CD14-positive monocyte (primary cell): ENCODE data around the gene SPCS2. TPM values are rescaled to one million over a fixed set of nuclear protein-coding genes. Genes with fewer than 3 reads are reported as not detected.

Experiments used
- DNase-seq, 3 donors: peaks; one replicate each; pipeline ENCODE4 v3.0.0-alpha.2; 2011 to 2022
- H2AFZ ChIP-seq: 2 replicates; pipeline ENCODE4 v1.6.0; 2012; ENCODE audit warnings: mild to moderate bottlenecking, low read depth, low read length, inconsistent platforms; ENCODE audit not compliant: insufficient read depth, poor library complexity, severe bottlenecking
- H3K27ac ChIP-seq, 2 donors: 1 replicate in 1 of 2; 2 replicates in 1 of 2; pipeline ENCODE4 v1.5.1; 2012 to 2013; ENCODE audit warnings: low read length in 2 of 2, control low read depth in 1 of 2, inconsistent platforms in 1 of 2, low read depth in 1 of 2, mild to moderate bottlenecking in 1 of 2
- H3K27me3 ChIP-seq, 2 donors: one replicate each; pipeline versions ENCODE4 v1.6.0 to v1.6.1; 2011 to 2013; ENCODE audit warnings: low read length in 2 of 2; ENCODE audit not compliant: control insufficient read depth in 2 of 2, insufficient read depth in 2 of 2
- H3K36me3 ChIP-seq, 2 donors: replicated peaks in 1 of 2; 1 replicate in 1 of 2; 2 replicates in 1 of 2; pipeline versions ENCODE4 v1.5.1 to v1.6.1; 2012 to 2013; ENCODE audit warnings: low read length in 2 of 2, control low read depth in 1 of 2, inconsistent platforms in 1 of 2, mild to moderate bottlenecking in 1 of 2; ENCODE audit not compliant: insufficient read depth in 2 of 2, control insufficient read depth in 1 of 2
- H3K4me1 ChIP-seq, 2 donors: 1 replicate in 1 of 2; 2 replicates in 1 of 2; pipeline versions ENCODE4 v1.5.1 to v1.6.1; 2012 to 2013; ENCODE audit warnings: low read length in 2 of 2, control low read depth in 1 of 2, inconsistent platforms in 1 of 2, mild to moderate bottlenecking in 1 of 2, moderate library complexity in 1 of 2; ENCODE audit not compliant: insufficient read depth in 2 of 2, control insufficient read depth in 1 of 2
- H3K4me2 ChIP-seq: replicated peaks from 2 replicates; pipeline ENCODE3; 2012; ENCODE audit warnings: low read length, moderate library complexity, mild to moderate bottlenecking; ENCODE audit not compliant: poor library complexity, severe bottlenecking; ENCODE audit errors: extremely low read depth
- H3K4me3 ChIP-seq, 3 experiments: fragments of 200-600 bp in 1 of 3; sonication (generic) in 1 of 3; replicated peaks in 1 of 3; 1 replicate in 2 of 3; 2 replicates in 1 of 3; pipeline ENCODE4 v1.5.1; 2011 to 2013; ENCODE audit warnings: low read length in 3 of 3, mild to moderate bottlenecking in 3 of 3, control low read depth in 2 of 3, low read depth in 2 of 3, inconsistent platforms in 1 of 3, moderate library complexity in 1 of 3
- H3K79me2 ChIP-seq: 2 replicates; pipeline ENCODE4 v1.6.0; 2012; ENCODE audit warnings: mild to moderate bottlenecking, control low read depth, inconsistent platforms, low read length, moderate library complexity; ENCODE audit not compliant: insufficient read depth
- H3K9ac ChIP-seq: 2 replicates; pipeline ENCODE4 v1.6.0; 2017; ENCODE audit warnings: low read length, mild to moderate bottlenecking; ENCODE audit not compliant: insufficient read depth, poor library complexity, severe bottlenecking
- H3K9me3 ChIP-seq, 2 donors: replicated peaks in 1 of 2; 1 replicate in 1 of 2; 2 replicates in 1 of 2; pipeline versions ENCODE4 v1.5.1 to v1.6.1; 2012 to 2013; ENCODE audit warnings: low read length in 2 of 2, control low read depth in 1 of 2; ENCODE audit not compliant: control insufficient read depth in 1 of 2, insufficient read depth in 1 of 2
- H4K20me1 ChIP-seq: 2 replicates; pipeline ENCODE4 v1.6.0; 2012; ENCODE audit warnings: mild to moderate bottlenecking, low read length, control low read depth, moderate library complexity; ENCODE audit not compliant: insufficient read depth
- H3K27ac Mint-ChIP-seq, 7 donors: one replicate each; pipeline ENCODE4 v1.8.0; 2020; ENCODE audit warnings: mild to moderate bottlenecking in 7 of 7, mixed read lengths in 7 of 7, moderate library complexity in 6 of 7, inconsistent platforms in 2 of 7
- H3K27me3 Mint-ChIP-seq, 3 donors: one replicate each; pipeline ENCODE4 v1.8.0; 2021 to 2022; ENCODE audit warnings: low read depth in 3 of 3, mild to moderate bottlenecking in 3 of 3, mixed read lengths in 3 of 3, moderate library complexity in 3 of 3, inconsistent platforms in 1 of 3
- H3K36me3 Mint-ChIP-seq, 2 donors: one replicate each; pipeline ENCODE4 v1.8.0; 2020; ENCODE audit warnings: mixed read lengths in 2 of 2, inconsistent platforms in 1 of 2, mild to moderate bottlenecking in 1 of 2
- H3K4me1 Mint-ChIP-seq: one replicate; pipeline ENCODE4 v1.8.0; 2020; ENCODE audit warnings: mild to moderate bottlenecking, mixed read lengths
- H3K4me3 Mint-ChIP-seq, 2 donors: one replicate each; pipeline ENCODE4 v1.8.0; 2020; ENCODE audit warnings: mild to moderate bottlenecking in 2 of 2, mixed read lengths in 2 of 2, moderate library complexity in 1 of 2
- H3K9me3 Mint-ChIP-seq, 7 donors: one replicate each; pipeline ENCODE4 v1.8.0; 2020 to 2022; ENCODE audit warnings: mixed read lengths in 7 of 7, mild to moderate bottlenecking in 6 of 7, moderate library complexity in 6 of 7, inconsistent platforms in 2 of 7
- WGBS: methylation state at CpG from one replicate; pipeline ENCODE4 v1.1.5; 2013; ENCODE audit warnings: missing lambda C conversion rate; ENCODE audit not compliant: insufficient coverage; 5-methylcytosine and 5-hydroxymethylcytosine counted together
- intact Hi-C, 2 donors: fragments of 100-400 bp; cut with micrococcal nuclease; formaldehyde crosslinking; loops; one replicate each; pipeline versions ENCODE4 v1.15.0 to v1.15.1; 2023
- polyA plus RNA-seq, 3 donors: library from polyadenylated mRNA; depleted of rRNA in 1 of 3; unstranded in 2 of 3; stranded (reverse) in 1 of 3; fragments of 300-500 nt in 2 of 3; fragments of >200 nt in 1 of 3; fragmentation: Illumina TruSeq in 2 of 3; gene quantifications; 1 replicate in 2 of 3; 2 replicates in 1 of 3; pipeline ENCODE4 v1.2.3, GENCODE V29; 2012 to 2021
- TF ChIP-seq, protein P1 (sequence below): fragments of 200-600 bp; IDR thresholded peaks from one replicate; pipeline ENCODE4 v1.8.0; 2022; ENCODE audit warnings: antibody characterized with exemption, mild to moderate bottlenecking

The SPCS2 gene
- polyA plus RNA-seq, 3 donors = 12.4 to 185 (median 150) TPM

DNA sequence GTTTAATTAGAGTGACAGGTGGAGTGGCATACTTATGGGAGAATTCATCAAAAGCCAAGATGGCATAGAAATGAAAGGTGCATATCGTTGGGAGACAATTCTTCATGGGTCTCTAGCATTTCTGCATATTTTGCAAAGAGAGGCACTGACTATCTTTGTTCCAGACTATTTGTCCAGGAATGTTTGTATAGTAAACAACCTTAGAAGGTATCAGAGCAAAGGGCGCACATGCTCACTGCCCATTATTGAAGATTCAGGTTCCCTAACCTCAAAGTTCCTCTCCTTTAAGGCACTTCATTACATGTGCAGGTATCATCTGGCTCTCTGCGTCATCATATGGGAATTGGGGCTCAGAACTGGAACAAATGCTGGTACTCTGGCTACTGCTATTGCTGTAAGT is 35.0 kb downstream of the SPCS2 start:
- no peak overlapping the region for H2AFZ ChIP-seq
- H3K36me3 ChIP-seq = peaks cover 0 to 10% of the 10 kb centered on the region in 2 donors
- no peaks in the 10 kb centered on the region for H3K27me3 Mint-ChIP-seq
- no peak overlapping the region for H3K4me3 Mint-ChIP-seq
- no peak for DNase-seq
- peaks cover 3% of the 10 kb centered on the region for H3K79me2 ChIP-seq
- WGBS = no CpG with 5 or more reads among the region's 3 CpGs
- no peaks in the 10 kb centered on the region for H3K9me3 ChIP-seq
- H3K9me3 Mint-ChIP-seq = no peaks in the 10 kb centered on the region
- no peak overlapping the region for H3K4me3 ChIP-seq
- peaks cover 21% of the 10 kb centered on the region in 2 donors for H3K4me1 ChIP-seq
- H3K4me1 Mint-ChIP-seq = peaks cover 24% of the 10 kb centered on the region
- no peak overlapping the region for H3K4me2 ChIP-seq
- H3K36me3 Mint-ChIP-seq = peaks cover 5 to 16% of the 10 kb centered on the region in 2 donors
- no peak overlapping the region for H3K27ac ChIP-seq
- no peak overlapping the region for H3K9ac ChIP-seq
- H3K27me3 ChIP-seq = no peaks in the 10 kb centered on the region
- intact Hi-C loops = loop anchor here in 1 of 2 donors (5.0 kb wide), 1 partner anchor 37 kb away; the partner anchor contains the start of genes SPCS2 and XRRA1
- H4K20me1 ChIP-seq = no peaks in the 10 kb centered on the region
- TF ChIP-seq, protein P1, sequence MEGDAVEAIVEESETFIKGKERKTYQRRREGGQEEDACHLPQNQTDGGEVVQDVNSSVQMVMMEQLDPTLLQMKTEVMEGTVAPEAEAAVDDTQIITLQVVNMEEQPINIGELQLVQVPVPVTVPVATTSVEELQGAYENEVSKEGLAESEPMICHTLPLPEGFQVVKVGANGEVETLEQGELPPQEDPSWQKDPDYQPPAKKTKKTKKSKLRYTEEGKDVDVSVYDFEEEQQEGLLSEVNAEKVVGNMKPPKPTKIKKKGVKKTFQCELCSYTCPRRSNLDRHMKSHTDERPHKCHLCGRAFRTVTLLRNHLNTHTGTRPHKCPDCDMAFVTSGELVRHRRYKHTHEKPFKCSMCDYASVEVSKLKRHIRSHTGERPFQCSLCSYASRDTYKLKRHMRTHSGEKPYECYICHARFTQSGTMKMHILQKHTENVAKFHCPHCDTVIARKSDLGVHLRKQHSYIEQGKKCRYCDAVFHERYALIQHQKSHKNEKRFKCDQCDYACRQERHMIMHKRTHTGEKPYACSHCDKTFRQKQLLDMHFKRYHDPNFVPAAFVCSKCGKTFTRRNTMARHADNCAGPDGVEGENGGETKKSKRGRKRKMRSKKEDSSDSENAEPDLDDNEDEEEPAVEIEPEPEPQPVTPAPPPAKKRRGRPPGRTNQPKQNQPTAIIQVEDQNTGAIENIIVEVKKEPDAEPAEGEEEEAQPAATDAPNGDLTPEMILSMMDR = no peak
- no peak overlapping the region for H3K27ac Mint-ChIP-seq

DNA sequence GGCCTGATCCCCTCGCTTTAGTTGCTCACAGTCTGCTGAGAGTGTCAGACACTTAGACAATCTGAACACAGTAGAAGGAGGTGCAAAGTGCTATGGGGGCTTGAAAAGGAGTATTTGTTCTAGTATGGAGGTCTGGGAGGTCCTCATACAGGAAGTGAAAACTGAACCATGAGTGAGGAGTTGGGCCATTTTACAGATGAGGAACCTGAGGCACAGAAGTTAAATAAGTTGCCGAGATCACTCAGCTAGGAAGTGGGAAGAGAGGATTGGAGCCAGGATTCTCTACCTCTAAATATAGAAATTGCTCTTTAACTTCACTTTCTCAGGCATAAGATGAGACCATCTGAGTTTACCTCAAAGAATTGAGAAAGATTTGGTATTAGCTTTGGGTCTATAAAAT is 35.7 kb downstream of the SPCS2 start:
- TF ChIP-seq, protein P1 = no peak
- H3K36me3 Mint-ChIP-seq = peaks cover 5 to 11% of the 10 kb centered on the region in 2 donors
- H3K27ac Mint-ChIP-seq = peak overlapping the region in 2 of 7 donors; percentile 17 to 44
- 100% methylated on average over 1 of the region's 2 CpGs for WGBS
- peaks cover 0 to 3% of the 10 kb centered on the region in 2 donors for H3K36me3 ChIP-seq
- intact Hi-C loops = loop anchor here (5.0 kb wide), 2 partner anchors 32 to 37 kb away; partner anchors contain the start of genes SPCS2 (in 1 of the 2) and XRRA1 (in 1 of the 2)
- H3K27ac ChIP-seq = no peak overlapping the region
- H4K20me1 ChIP-seq = no peaks in the 10 kb centered on the region
- H3K27me3 ChIP-seq = no peaks in the 10 kb centered on the region
- H3K9me3 Mint-ChIP-seq = no peaks in the 10 kb centered on the region
- no peak for DNase-seq
- H3K9me3 ChIP-seq = no peaks in the 10 kb centered on the region
- H3K4me2 ChIP-seq = no peak overlapping the region
- no peaks in the 10 kb centered on the region for H3K27me3 Mint-ChIP-seq
- peaks cover 9% of the 10 kb centered on the region for H3K79me2 ChIP-seq
- H2AFZ ChIP-seq = no peak overlapping the region
- H3K4me1 Mint-ChIP-seq = peaks cover 27% of the 10 kb centered on the region
- H3K9ac ChIP-seq = no peak overlapping the region
- no peak overlapping the region for H3K4me3 ChIP-seq
- H3K4me1 ChIP-seq = peaks cover 23 to 25% of the 10 kb centered on the region in 2 donors
- H3K4me3 Mint-ChIP-seq = no peak overlapping the region
